Mucosa of rectum (tissue), 2 donors: ENCODE measurements around the gene RNASE11.
"Not testable (repeated sequence)": the region's sequence is repeated elsewhere in the genome, so short reads cannot be mapped to it uniquely, and the experiment has no call there.

Source experiments
- H3K27ac ChIP-seq, 2 donors: one replicate each; pipeline ENCODE4 v1.7.0; 2013; ENCODE audit warnings: inconsistent platforms in 2 of 2, low read depth in 2 of 2, low read length in 2 of 2
- H3K27me3 ChIP-seq, 2 donors: one replicate each; pipeline ENCODE4 v1.7.0; 2013; ENCODE audit warnings: low read length in 2 of 2; ENCODE audit not compliant: control insufficient read depth in 2 of 2, insufficient read depth in 2 of 2
- H3K36me3 ChIP-seq, 2 donors: one replicate each; pipeline ENCODE4 v1.7.0; 2013; ENCODE audit warnings: low read length in 2 of 2; ENCODE audit not compliant: control insufficient read depth in 2 of 2, insufficient read depth in 2 of 2
- H3K4me1 ChIP-seq, 2 donors: one replicate each; pipeline ENCODE4 v1.7.0; 2013; ENCODE audit warnings: low read length in 2 of 2, mild to moderate bottlenecking in 1 of 2; ENCODE audit not compliant: control insufficient read depth in 2 of 2, insufficient read depth in 2 of 2
- H3K4me3 ChIP-seq, 2 donors: one replicate each; pipeline ENCODE4 v1.7.0; 2013; ENCODE audit warnings: low read length in 2 of 2
- H3K9ac ChIP-seq, 2 donors: one replicate each; pipeline ENCODE4 v1.7.0; 2013; ENCODE audit warnings: low read length in 2 of 2, low read depth in 1 of 2, mild to moderate bottlenecking in 1 of 2
- H3K9me3 ChIP-seq, 2 donors: one replicate each; pipeline ENCODE4 v1.7.0; 2013; ENCODE audit warnings: low read length in 2 of 2; ENCODE audit not compliant: control insufficient read depth in 2 of 2
- donor health status: healthy.
- donor health status: Normal muscosa, but diverticular disease.

Gene RNASE11

GRCh38 chr14:20606190-20606901 lies 18.5 kb upstream of the RNASE11 start:
- H3K9me3 ChIP-seq: no peaks in the 10 kb centered on the region
- H3K36me3 ChIP-seq: no peaks in the 10 kb centered on the region
- peaks cover 0 to 10% of the 10 kb centered on the region in 2 donors for H3K4me1 ChIP-seq
- no peak overlapping the region for H3K9ac ChIP-seq
- no peaks in the 10 kb centered on the region for H3K27me3 ChIP-seq
- no peak overlapping the region for H3K4me3 ChIP-seq
- no peak overlapping the region for H3K27ac ChIP-seq

- no peak overlapping the region for H3K9ac ChIP-seq
- H3K36me3 ChIP-seq: no peaks in the 10 kb centered on the region
- H3K4me3 ChIP-seq: no peak overlapping the region
- H3K27me3 ChIP-seq: no peaks in the 10 kb centered on the region
- H3K9me3 ChIP-seq: no peaks in the 10 kb centered on the region
- no peak overlapping the region for H3K27ac ChIP-seq
- no peaks in the 10 kb centered on the region for H3K4me1 ChIP-seq
Measured at GRCh38 chr14:20603813-20604690, 16.3 kb upstream of the RNASE11 start.

- no peaks in the 10 kb centered on the region for H3K36me3 ChIP-seq
- no peaks in the 10 kb centered on the region for H3K27me3 ChIP-seq
- H3K27ac ChIP-seq: no peak overlapping the region
- no peaks in the 10 kb centered on the region for H3K9me3 ChIP-seq
- no peak overlapping the region for H3K9ac ChIP-seq
- no peaks in the 10 kb centered on the region for H3K4me1 ChIP-seq
- no peak overlapping the region for H3K4me3 ChIP-seq
Measured at GRCh38 chr14:20602583-20602982, 14.8 kb upstream of the RNASE11 start.

GRCh38 chr14:20601522-20601921 lies 13.7 kb upstream of the RNASE11 start:
- Histone ChIP-seq H3K27me3 (no peaks in the 10 kb centered on the region), H3K27ac (no peak overlapping the region), H3K4me1 (no peaks in the 10 kb centered on the region), H3K9me3 (no peaks in the 10 kb centered on the region), H3K9ac (no peak overlapping the region), H3K36me3 (no peaks in the 10 kb centered on the region), H3K4me3 (no peak overlapping the region)

- H3K9me3 ChIP-seq: no peaks in the 10 kb centered on the region
- H3K9ac ChIP-seq: no peak overlapping the region
- no peaks in the 10 kb centered on the region for H3K27me3 ChIP-seq
- H3K4me1 ChIP-seq: no peaks in the 10 kb centered on the region
- no peaks in the 10 kb centered on the region for H3K36me3 ChIP-seq
- no peak overlapping the region for H3K27ac ChIP-seq
- no peak overlapping the region for H3K4me3 ChIP-seq
Measured at GRCh38 chr14:20597108-20597507, 9.3 kb upstream of the RNASE11 start.

- not testable (repeated sequence) for H3K9ac ChIP-seq, H3K27me3 ChIP-seq, H3K4me3 ChIP-seq, H3K27ac ChIP-seq, H3K9me3 ChIP-seq, H3K4me1 ChIP-seq, H3K36me3 ChIP-seq
Measured at GRCh38 chr14:20595726-20596125, 7.9 kb upstream of the RNASE11 start.

- Histone ChIP-seq H3K9me3 (no peaks in the 10 kb centered on the region), H3K4me1 (no peaks in the 10 kb centered on the region), H3K36me3 (no peaks in the 10 kb centered on the region), H3K27me3 (peaks cover 0 to 8% of the 10 kb centered on the region in 2 donors), H3K4me3 (no peak overlapping the region), H3K27ac (no peak overlapping the region), H3K9ac (no peak overlapping the region)
Measured at GRCh38 chr14:20592574-20592973, 4.8 kb upstream of the RNASE11 start.

GRCh38 chr14:20591235-20591634 lies 3.4 kb upstream of the RNASE11 start, which contains the start of gene RNASE12:
TSS of gene RNASE12 (minus strand) at chr14:20591376. CDS start at chr14:20590723, 653 bp downstream.
- Histone ChIP-seq H3K4me1 (no peaks in the 10 kb centered on the region), H3K27ac (no peak within 1 kb of the TSS), H3K9me3 (no peaks in the 10 kb centered on the region)

GRCh38 chr14:20583908-20584307 lies 3.9 kb downstream of the RNASE11 start:
- Histone ChIP-seq H3K36me3 (no peaks in the 10 kb centered on the region), H3K4me3 (no peak overlapping the region), H3K27me3 (peaks cover 0 to 5% of the 10 kb centered on the region in 2 donors), H3K9me3 (no peaks in the 10 kb centered on the region), H3K9ac (no peak overlapping the region), H3K27ac (no peak overlapping the region), H3K4me1 (no peaks in the 10 kb centered on the region)

More at GRCh38 chr14:20591235-20591634, 3.4 kb upstream of the RNASE11 start, which contains the start of gene RNASE12:
- no peaks in the 10 kb centered on the region for H3K36me3 ChIP-seq
- H3K9ac ChIP-seq: no peak within 1 kb of the TSS
- H3K4me3 ChIP-seq: no peak within 1 kb of the TSS
- peaks cover 0 to 10% of the 10 kb centered on the region in 2 donors for H3K27me3 ChIP-seq

- H3K4me1 ChIP-seq: no peaks in the 10 kb centered on the region
- H3K4me3 ChIP-seq: no peak overlapping the region
- no peak overlapping the region for H3K27ac ChIP-seq
- peaks cover 0 to 5% of the 10 kb centered on the region in 2 donors for H3K27me3 ChIP-seq
- no peaks in the 10 kb centered on the region for H3K9me3 ChIP-seq
- no peaks in the 10 kb centered on the region for H3K36me3 ChIP-seq
- H3K9ac ChIP-seq: no peak overlapping the region
Measured at GRCh38 chr14:20583142-20583541, 4.7 kb downstream of the RNASE11 start.
